GM23338 (cell line): ENCODE measurements around the gene ADAM8. TPM values are rescaled to one million over a fixed set of nuclear protein-coding genes. Genes with fewer than 3 reads are reported as not detected.

Experiments
- ATAC-seq: fragments of 200-7000 bp; cut with Tn5 transposase; 3 replicates; pipeline ENCODE4 v1.9.1; 2020
- DNase-seq: peaks from one replicate; pipeline ENCODE4 v3.0.0-alpha.2; 2015; ENCODE audit warnings: low spot score
- H2AFZ ChIP-seq: fragments of 200-600 bp; sonication (generic); 2 replicates; pipeline ENCODE4 v1.8.0; 2016; ENCODE audit warnings: antibody characterized with exemption, mild to moderate bottlenecking, moderate library complexity
- H3F3A ChIP-seq: fragments of 200-600 bp; sonication (generic); replicated peaks from 2 replicates; pipeline ENCODE4 v1.8.0; 2017; ENCODE audit warnings: antibody characterized with exemption, mixed run types, low read depth
- H3K27ac ChIP-seq: fragments of 200-600 bp; sonication (generic); 2 replicates; pipeline ENCODE4 v1.6.1; 2016; ENCODE audit warnings: low read depth
- H3K27me3 ChIP-seq: fragments of 200-600 bp; sonication (generic); 2 replicates; pipeline ENCODE4 v1.8.0; 2016; ENCODE audit warnings: mild to moderate bottlenecking, mixed run types, moderate library complexity; ENCODE audit not compliant: insufficient read depth
- H3K36me3 ChIP-seq: fragments of 200-600 bp; sonication (generic); 2 replicates; pipeline ENCODE4 v1.8.0; 2016; ENCODE audit warnings: mild to moderate bottlenecking; ENCODE audit not compliant: insufficient read depth
- H3K4me1 ChIP-seq: fragments of 200-600 bp; sonication (generic); 2 replicates; pipeline ENCODE4 v1.8.0; 2016; ENCODE audit warnings: mild to moderate bottlenecking, moderate library complexity; ENCODE audit not compliant: insufficient read depth
- H3K4me2 ChIP-seq: fragments of 200-600 bp; sonication (generic); 2 replicates; pipeline ENCODE4 v1.7.1; 2017; ENCODE audit warnings: mixed run types
- H3K4me3 ChIP-seq: fragments of 200-600 bp; sonication (generic); 2 replicates; pipeline ENCODE4 v1.6.1; 2016; ENCODE audit warnings: mixed run types
- H3K79me2 ChIP-seq: fragments of 200-600 bp; sonication (generic); replicated peaks from 2 replicates; pipeline ENCODE4 v1.8.0; 2017; ENCODE audit warnings: mild to moderate bottlenecking; ENCODE audit not compliant: insufficient read depth
- H3K9me2 ChIP-seq: fragments of 200-600 bp; sonication (generic); 2 replicates; pipeline ENCODE4 v1.8.0; 2017; ENCODE audit not compliant: insufficient read depth
- H4K20me1 ChIP-seq: fragments of 200-600 bp; sonication (generic); replicated peaks from 2 replicates; pipeline ENCODE4 v1.8.0; 2017; ENCODE audit warnings: mild to moderate bottlenecking; ENCODE audit not compliant: insufficient read depth
- H3K27ac Mint-ChIP-seq: 2 replicates; pipeline ENCODE4 v1.8.0; 2020; ENCODE audit warnings: inconsistent platforms, mild to moderate bottlenecking, moderate library complexity, mixed read lengths
- H3K27me3 Mint-ChIP-seq: 3 replicates; pipeline ENCODE4 v1.8.0; 2022; ENCODE audit warnings: low read depth, mild to moderate bottlenecking, moderate library complexity, mixed read lengths, inconsistent platforms; ENCODE audit not compliant: insufficient read depth, poor library complexity
- H3K36me3 Mint-ChIP-seq: 3 replicates; pipeline ENCODE4 v1.8.0; 2021; ENCODE audit warnings: low read depth, mild to moderate bottlenecking, inconsistent platforms, moderate library complexity, mixed read lengths
- H3K4me1 Mint-ChIP-seq: 3 replicates; pipeline ENCODE4 v1.8.0; 2020; ENCODE audit warnings: mild to moderate bottlenecking, inconsistent platforms, mixed read lengths
- H3K4me3 Mint-ChIP-seq: 3 replicates; pipeline ENCODE4 v1.8.0; 2021; ENCODE audit warnings: moderate library complexity, mild to moderate bottlenecking, inconsistent platforms, mixed read lengths
- H3K9me3 Mint-ChIP-seq: 3 replicates; pipeline ENCODE4 v1.8.0; 2020; ENCODE audit warnings: moderate library complexity, mild to moderate bottlenecking, inconsistent platforms, mixed read lengths
- CREB1 ChIP-seq: fragments of 250-450 bp; sonication (Bioruptor Pico); IDR thresholded peaks from 2 replicates; pipeline ENCODE4 v1.5.0; 2020; ENCODE audit warnings: low read depth, mild to moderate bottlenecking, moderate library complexity
- EZH2 ChIP-seq: fragments of 200-600 bp; sonication (generic); IDR thresholded peaks from one replicate; pipeline ENCODE4 v1.8.0; 2017; ENCODE audit warnings: antibody characterized with exemption, mild to moderate bottlenecking, low read depth; ENCODE audit not compliant: unreplicated experiment
- EZH2phosphoT487 ChIP-seq: fragments of 200-600 bp; sonication (generic); IDR thresholded peaks from one replicate; pipeline ENCODE4 v1.8.1; 2018; ENCODE audit warnings: antibody characterized with exemption; ENCODE audit not compliant: unreplicated experiment
- JUNB ChIP-seq: IDR thresholded peaks from one replicate; pipeline ENCODE4 v1.6.1; 2016; ENCODE audit warnings: antibody characterized with exemption; ENCODE audit not compliant: unreplicated experiment
- NANOG ChIP-seq: IDR thresholded peaks from 2 replicates; pipeline ENCODE4 v1.6.1; 2016; ENCODE audit warnings: antibody characterized with exemption, borderline replicate concordance
- POLR2AphosphoS5 ChIP-seq: IDR thresholded peaks from 2 replicates; pipeline ENCODE4 v1.6.1; 2016; ENCODE audit warnings: antibody characterized with exemption, low read depth
- STAT1 ChIP-seq: IDR thresholded peaks from one replicate; pipeline ENCODE4 v1.6.1; 2016; ENCODE audit warnings: antibody characterized with exemption; ENCODE audit not compliant: unreplicated experiment
- ZNF114 ChIP-seq: fragments of 250-450 bp; sonication (Bioruptor Pico); IDR thresholded peaks from 2 replicates; pipeline ENCODE4 v1.5.0; 2020; ENCODE audit warnings: mild to moderate bottlenecking, moderate library complexity
- ZNF331 ChIP-seq: fragments of 250-450 bp; sonication (Bioruptor Pico); IDR thresholded peaks from 2 replicates; pipeline ENCODE4 v1.5.0; 2020; ENCODE audit warnings: low read depth, mild to moderate bottlenecking, moderate library complexity
- polyA plus RNA-seq: library from polyadenylated mRNA; unstranded; fragments of >200 nt; fragmentation: Nextera tagmentation; extraction: Ambion mirVana; gene quantifications from 2 replicates; pipeline ENCODE4 v1.2.1, GENCODE V29; 2016
- total RNA-seq: library from RNA; depleted of rRNA; stranded (reverse); fragments of >200 nt; shearing (Covaris generic); gene quantifications from 2 replicates; pipeline ENCODE4 v1.2.3, GENCODE V29; 2014
- TF ChIP-seq, protein P1 (sequence below): IDR thresholded peaks from one replicate; pipeline ENCODE4 v1.6.1; 2018; ENCODE audit warnings: antibody characterized with exemption; ENCODE audit not compliant: unreplicated experiment
- TF ChIP-seq, protein P2 (sequence below): IDR thresholded peaks from 2 replicates; pipeline ENCODE4 v1.6.1; 2016; ENCODE audit warnings: antibody characterized with exemption
- TF ChIP-seq, protein P3 (sequence below): fragments of 250-450 bp; sonication (Bioruptor Pico); IDR thresholded peaks from 2 replicates; pipeline ENCODE4 v1.5.0; 2020; ENCODE audit warnings: mild to moderate bottlenecking, moderate library complexity
- TF ChIP-seq, protein P4 (sequence below), 2 experiments: fragments of 200-600 bp in 1 of 2; sonication (generic) in 1 of 2; conservative IDR thresholded peaks; 2 replicates each; pipeline versions ENCODE4 v1.5.1 to v1.6.1; 2016 to 2017; ENCODE audit warnings: antibody characterized with exemption in 2 of 2, low read depth in 2 of 2, mild to moderate bottlenecking in 2 of 2, moderate library complexity in 1 of 2

Gene ADAM8
- total and polyA plus RNA-seq, 2 experiments from 2014 or later, result 1.9 to 5.5 TPM

DNA sequence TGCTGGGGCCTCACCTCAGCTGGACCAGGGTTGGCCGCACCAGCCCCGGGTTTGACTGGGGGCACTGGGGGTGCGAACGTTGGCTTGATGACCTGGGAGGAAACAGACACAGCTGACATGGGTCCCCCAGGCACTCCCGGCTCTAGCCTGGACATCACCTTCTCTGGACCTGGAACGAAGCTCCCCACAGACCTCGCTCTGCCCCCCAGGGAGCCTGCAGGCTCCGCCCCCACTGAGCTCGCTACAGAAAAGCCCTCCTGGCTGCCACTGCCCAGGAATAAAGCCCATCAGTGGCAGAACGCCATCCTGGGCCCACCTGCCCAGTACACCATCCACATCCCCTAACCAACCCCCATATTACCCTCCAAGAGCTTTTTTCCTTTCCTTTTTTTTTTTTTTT is 13.0 kb downstream of the ADAM8 start:
- H2AFZ ChIP-seq, result no peak overlapping the region
- H3K9me3 Mint-ChIP-seq, result no peaks in the 10 kb centered on the region
- H3K36me3 ChIP-seq, result no peaks in the 10 kb centered on the region
- H3K4me3 ChIP-seq, result no peak overlapping the region
- H3K4me3 Mint-ChIP-seq, result no peak overlapping the region
- no peak overlapping the region for H3K27ac ChIP-seq
- H3K27me3 Mint-ChIP-seq, result peaks cover 18% of the 10 kb centered on the region
- H3K79me2 ChIP-seq, result no peaks in the 10 kb centered on the region
- peaks cover 8% of the 10 kb centered on the region for H3K27me3 ChIP-seq
- TF ChIP-seq, protein P1, sequence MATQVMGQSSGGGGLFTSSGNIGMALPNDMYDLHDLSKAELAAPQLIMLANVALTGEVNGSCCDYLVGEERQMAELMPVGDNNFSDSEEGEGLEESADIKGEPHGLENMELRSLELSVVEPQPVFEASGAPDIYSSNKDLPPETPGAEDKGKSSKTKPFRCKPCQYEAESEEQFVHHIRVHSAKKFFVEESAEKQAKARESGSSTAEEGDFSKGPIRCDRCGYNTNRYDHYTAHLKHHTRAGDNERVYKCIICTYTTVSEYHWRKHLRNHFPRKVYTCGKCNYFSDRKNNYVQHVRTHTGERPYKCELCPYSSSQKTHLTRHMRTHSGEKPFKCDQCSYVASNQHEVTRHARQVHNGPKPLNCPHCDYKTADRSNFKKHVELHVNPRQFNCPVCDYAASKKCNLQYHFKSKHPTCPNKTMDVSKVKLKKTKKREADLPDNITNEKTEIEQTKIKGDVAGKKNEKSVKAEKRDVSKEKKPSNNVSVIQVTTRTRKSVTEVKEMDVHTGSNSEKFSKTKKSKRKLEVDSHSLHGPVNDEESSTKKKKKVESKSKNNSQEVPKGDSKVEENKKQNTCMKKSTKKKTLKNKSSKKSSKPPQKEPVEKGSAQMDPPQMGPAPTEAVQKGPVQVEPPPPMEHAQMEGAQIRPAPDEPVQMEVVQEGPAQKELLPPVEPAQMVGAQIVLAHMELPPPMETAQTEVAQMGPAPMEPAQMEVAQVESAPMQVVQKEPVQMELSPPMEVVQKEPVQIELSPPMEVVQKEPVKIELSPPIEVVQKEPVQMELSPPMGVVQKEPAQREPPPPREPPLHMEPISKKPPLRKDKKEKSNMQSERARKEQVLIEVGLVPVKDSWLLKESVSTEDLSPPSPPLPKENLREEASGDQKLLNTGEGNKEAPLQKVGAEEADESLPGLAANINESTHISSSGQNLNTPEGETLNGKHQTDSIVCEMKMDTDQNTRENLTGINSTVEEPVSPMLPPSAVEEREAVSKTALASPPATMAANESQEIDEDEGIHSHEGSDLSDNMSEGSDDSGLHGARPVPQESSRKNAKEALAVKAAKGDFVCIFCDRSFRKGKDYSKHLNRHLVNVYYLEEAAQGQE, result no peak
- TF ChIP-seq EZH2 (no peak), ZNF114 (no peak), EZH2phosphoT487 (no peak), NANOG (no peak), CREB1 (CRISPR knock-in tag) (no peak), STAT1 (no peak), ZNF331 (CRISPR knock-in tag) (no peak), POLR2AphosphoS5 (no peak), JUNB (no peak)
- TF ChIP-seq, protein P2, sequence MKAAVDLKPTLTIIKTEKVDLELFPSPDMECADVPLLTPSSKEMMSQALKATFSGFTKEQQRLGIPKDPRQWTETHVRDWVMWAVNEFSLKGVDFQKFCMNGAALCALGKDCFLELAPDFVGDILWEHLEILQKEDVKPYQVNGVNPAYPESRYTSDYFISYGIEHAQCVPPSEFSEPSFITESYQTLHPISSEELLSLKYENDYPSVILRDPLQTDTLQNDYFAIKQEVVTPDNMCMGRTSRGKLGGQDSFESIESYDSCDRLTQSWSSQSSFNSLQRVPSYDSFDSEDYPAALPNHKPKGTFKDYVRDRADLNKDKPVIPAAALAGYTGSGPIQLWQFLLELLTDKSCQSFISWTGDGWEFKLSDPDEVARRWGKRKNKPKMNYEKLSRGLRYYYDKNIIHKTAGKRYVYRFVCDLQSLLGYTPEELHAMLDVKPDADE, result no peak
- TF ChIP-seq, protein P3, sequence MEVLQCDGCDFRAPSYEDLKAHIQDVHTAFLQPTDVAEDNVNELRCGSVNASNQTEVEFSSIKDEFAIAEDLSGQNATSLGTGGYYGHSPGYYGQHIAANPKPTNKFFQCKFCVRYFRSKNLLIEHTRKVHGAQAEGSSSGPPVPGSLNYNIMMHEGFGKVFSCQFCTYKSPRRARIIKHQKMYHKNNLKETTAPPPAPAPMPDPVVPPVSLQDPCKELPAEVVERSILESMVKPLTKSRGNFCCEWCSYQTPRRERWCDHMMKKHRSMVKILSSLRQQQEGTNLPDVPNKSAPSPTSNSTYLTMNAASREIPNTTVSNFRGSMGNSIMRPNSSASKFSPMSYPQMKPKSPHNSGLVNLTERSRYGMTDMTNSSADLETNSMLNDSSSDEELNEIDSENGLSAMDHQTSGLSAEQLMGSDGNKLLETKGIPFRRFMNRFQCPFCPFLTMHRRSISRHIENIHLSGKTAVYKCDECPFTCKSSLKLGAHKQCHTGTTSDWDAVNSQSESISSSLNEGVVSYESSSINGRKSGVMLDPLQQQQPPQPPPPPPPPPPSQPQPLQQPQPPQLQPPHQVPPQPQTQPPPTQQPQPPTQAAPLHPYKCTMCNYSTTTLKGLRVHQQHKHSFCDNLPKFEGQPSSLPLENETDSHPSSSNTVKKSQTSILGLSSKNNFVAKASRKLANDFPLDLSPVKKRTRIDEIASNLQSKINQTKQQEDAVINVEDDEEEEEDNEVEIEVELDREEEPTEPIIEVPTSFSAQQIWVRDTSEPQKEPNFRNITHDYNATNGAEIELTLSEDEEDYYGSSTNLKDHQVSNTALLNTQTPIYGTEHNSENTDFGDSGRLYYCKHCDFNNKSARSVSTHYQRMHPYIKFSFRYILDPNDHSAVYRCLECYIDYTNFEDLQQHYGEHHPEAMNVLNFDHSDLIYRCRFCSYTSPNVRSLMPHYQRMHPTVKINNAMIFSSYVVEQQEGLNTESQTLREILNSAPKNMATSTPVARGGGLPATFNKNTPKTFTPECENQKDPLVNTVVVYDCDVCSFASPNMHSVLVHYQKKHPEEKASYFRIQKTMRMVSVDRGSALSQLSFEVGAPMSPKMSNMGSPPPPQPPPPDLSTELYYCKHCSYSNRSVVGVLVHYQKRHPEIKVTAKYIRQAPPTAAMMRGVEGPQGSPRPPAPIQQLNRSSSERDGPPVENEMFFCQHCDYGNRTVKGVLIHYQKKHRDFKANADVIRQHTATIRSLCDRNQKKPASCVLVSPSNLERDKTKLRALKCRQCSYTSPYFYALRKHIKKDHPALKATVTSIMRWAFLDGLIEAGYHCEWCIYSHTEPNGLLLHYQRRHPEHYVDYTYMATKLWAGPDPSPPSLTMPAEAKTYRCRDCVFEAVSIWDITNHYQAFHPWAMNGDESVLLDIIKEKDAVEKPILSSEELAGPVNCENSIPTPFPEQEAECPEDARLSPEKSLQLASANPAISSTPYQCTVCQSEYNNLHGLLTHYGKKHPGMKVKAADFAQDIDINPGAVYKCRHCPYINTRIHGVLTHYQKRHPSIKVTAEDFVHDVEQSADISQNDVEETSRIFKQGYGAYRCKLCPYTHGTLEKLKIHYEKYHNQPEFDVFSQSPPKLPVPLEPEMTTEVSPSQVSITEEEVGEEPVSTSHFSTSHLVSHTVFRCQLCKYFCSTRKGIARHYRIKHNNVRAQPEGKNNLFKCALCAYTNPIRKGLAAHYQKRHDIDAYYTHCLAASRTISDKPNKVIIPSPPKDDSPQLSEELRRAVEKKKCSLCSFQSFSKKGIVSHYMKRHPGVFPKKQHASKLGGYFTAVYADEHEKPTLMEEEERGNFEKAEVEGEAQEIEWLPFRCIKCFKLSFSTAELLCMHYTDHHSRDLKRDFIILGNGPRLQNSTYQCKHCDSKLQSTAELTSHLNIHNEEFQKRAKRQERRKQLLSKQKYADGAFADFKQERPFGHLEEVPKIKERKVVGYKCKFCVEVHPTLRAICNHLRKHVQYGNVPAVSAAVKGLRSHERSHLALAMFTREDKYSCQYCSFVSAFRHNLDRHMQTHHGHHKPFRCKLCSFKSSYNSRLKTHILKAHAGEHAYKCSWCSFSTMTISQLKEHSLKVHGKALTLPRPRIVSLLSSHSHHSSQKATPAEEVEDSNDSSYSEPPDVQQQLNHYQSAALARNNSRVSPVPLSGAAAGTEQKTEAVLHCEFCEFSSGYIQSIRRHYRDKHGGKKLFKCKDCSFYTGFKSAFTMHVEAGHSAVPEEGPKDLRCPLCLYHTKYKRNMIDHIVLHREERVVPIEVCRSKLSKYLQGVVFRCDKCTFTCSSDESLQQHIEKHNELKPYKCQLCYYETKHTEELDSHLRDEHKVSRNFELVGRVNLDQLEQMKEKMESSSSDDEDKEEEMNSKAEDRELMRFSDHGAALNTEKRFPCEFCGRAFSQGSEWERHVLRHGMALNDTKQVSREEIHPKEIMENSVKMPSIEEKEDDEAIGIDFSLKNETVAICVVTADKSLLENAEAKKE (CRISPR knock-in tag), result no peak
- TF ChIP-seq, protein P4, sequence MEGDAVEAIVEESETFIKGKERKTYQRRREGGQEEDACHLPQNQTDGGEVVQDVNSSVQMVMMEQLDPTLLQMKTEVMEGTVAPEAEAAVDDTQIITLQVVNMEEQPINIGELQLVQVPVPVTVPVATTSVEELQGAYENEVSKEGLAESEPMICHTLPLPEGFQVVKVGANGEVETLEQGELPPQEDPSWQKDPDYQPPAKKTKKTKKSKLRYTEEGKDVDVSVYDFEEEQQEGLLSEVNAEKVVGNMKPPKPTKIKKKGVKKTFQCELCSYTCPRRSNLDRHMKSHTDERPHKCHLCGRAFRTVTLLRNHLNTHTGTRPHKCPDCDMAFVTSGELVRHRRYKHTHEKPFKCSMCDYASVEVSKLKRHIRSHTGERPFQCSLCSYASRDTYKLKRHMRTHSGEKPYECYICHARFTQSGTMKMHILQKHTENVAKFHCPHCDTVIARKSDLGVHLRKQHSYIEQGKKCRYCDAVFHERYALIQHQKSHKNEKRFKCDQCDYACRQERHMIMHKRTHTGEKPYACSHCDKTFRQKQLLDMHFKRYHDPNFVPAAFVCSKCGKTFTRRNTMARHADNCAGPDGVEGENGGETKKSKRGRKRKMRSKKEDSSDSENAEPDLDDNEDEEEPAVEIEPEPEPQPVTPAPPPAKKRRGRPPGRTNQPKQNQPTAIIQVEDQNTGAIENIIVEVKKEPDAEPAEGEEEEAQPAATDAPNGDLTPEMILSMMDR (conservative IDR thresholded peaks at IDR 0.05; ENCODE audit: low read depth in 2 of 2), result no peak
- no peak overlapping the region for H3K27ac Mint-ChIP-seq
- H3K36me3 Mint-ChIP-seq, result peaks cover 3% of the 10 kb centered on the region; the same call in 1 of the 3 replicates
- H4K20me1 ChIP-seq, result no peaks in the 10 kb centered on the region
- DNase-seq (no peak), ATAC-seq (no peak)
- peaks cover 8% of the 10 kb centered on the region for H3K4me1 ChIP-seq
- H3K4me1 Mint-ChIP-seq, result peaks cover 3% of the 10 kb centered on the region
- H3F3A ChIP-seq, result no peaks in the 10 kb centered on the region
- no peaks in the 10 kb centered on the region for H3K9me2 ChIP-seq
- no peak overlapping the region for H3K4me2 ChIP-seq
